Brain microvascular endothelial cell (primary cell): ENCODE results near the gene STAG1.

ENCODE experiments used
- DNase-seq: peaks from one replicate; pipeline ENCODE4 v3.0.0-alpha.2; 2020
- H3K27ac ChIP-seq: fragments of 250-450 bp; sonication (Bioruptor Pico); 2 replicates; pipeline ENCODE4 v1.5.1; 2020; ENCODE audit warnings: mild to moderate bottlenecking, moderate library complexity
- H3K27me3 ChIP-seq: fragments of 250-450 bp; sonication (Bioruptor Pico); replicated peaks from 2 replicates; pipeline ENCODE4 v1.5.1; 2020; ENCODE audit warnings: mild to moderate bottlenecking
- H3K36me3 ChIP-seq: fragments of 250-450 bp; sonication (Bioruptor Pico); replicated peaks from 2 replicates; pipeline ENCODE4 v1.5.1; 2020; ENCODE audit warnings: mild to moderate bottlenecking
- H3K4me3 ChIP-seq: 2 replicates; pipeline ENCODE4 v1.5.1; 2011; ENCODE audit warnings: low read depth, mild to moderate bottlenecking, control low read depth, low read length, moderate library complexity
- CTCF ChIP-seq: IDR thresholded peaks from 2 replicates; pipeline ENCODE4 v1.5.1; 2011; ENCODE audit warnings: low read depth, mild to moderate bottlenecking, moderate library complexity, low read length, control low read depth, inconsistent platforms; ENCODE audit errors: missing control alignments
- in situ Hi-C: cut with HindIII; loops from 2 replicates; pipeline ENCODE4 v1.10.0; 2017; ENCODE audit warnings: low sequenced_read_pairs, low pct_ligation_motif_present

Gene STAG1

GRCh38 chr3:136332776-136333175 is 419.4 kb downstream of the STAG1 start:
- no peak overlapping the region for H3K27ac ChIP-seq
- H3K4me3 ChIP-seq = no peak overlapping the region
- peak; percentile 48 for DNase-seq
- no peak for TF ChIP-seq CTCF
- in situ Hi-C loops = no loop called here
- H3K27me3 ChIP-seq = no peaks in the 10 kb centered on the region
- H3K36me3 ChIP-seq = peaks cover 6% of the 10 kb centered on the region

GRCh38 chr3:136332302-136332701 is 419.9 kb downstream of the STAG1 start:
- no peak for DNase-seq
- H3K27ac ChIP-seq = no peak overlapping the region

GRCh38 chr3:136330900-136331299 is 421.3 kb downstream of the STAG1 start:
- in situ Hi-C loops = no loop called here
- DNase-seq = no peak
- no peaks in the 10 kb centered on the region for H3K27me3 ChIP-seq
- H3K36me3 ChIP-seq = peaks cover 9% of the 10 kb centered on the region
- no peak for TF ChIP-seq CTCF
- no peak overlapping the region for H3K4me3 ChIP-seq
- no peak overlapping the region for H3K27ac ChIP-seq

More at GRCh38 chr3:136332302-136332701, 419.9 kb downstream of the STAG1 start:
- Histone ChIP-seq H3K4me3 (no peak overlapping the region), H3K36me3 (peaks cover 6% of the 10 kb centered on the region), H3K27me3 (no peaks in the 10 kb centered on the region)
- in situ Hi-C loops = no loop called here
- TF ChIP-seq CTCF = no peak

- DNase-seq = no peak
- no peaks in the 10 kb centered on the region for H3K27me3 ChIP-seq
- peaks cover 9% of the 10 kb centered on the region for H3K36me3 ChIP-seq
- in situ Hi-C loops = no loop called here
- no peak overlapping the region for H3K4me3 ChIP-seq
- no peak for TF ChIP-seq CTCF
- no peak overlapping the region for H3K27ac ChIP-seq
Observed at GRCh38 chr3:136329593-136329992, 422.6 kb downstream of the STAG1 start.

- Histone ChIP-seq H3K27me3 (no peaks in the 10 kb centered on the region), H3K27ac (no peak overlapping the region), H3K36me3 (peaks cover 3% of the 10 kb centered on the region), H3K4me3 (no peak overlapping the region)
- no peak for DNase-seq
- in situ Hi-C loops = no loop called here
- no peak for TF ChIP-seq CTCF
Observed at GRCh38 chr3:136327671-136328070, 424.5 kb downstream of the STAG1 start.

GRCh38 chr3:136326316-136326715 is 425.9 kb downstream of the STAG1 start:
- peaks cover 3% of the 10 kb centered on the region for H3K36me3 ChIP-seq
- H3K27ac ChIP-seq = no peak overlapping the region
- in situ Hi-C loops = no loop called here
- no peak for DNase-seq
- H3K27me3 ChIP-seq = no peaks in the 10 kb centered on the region
- H3K4me3 ChIP-seq = no peak overlapping the region
- TF ChIP-seq CTCF = no peak
